NOMO-1 treated with dmso at 0.1 percent for 144 hours (cell line): ENCODE measurements around the gene RBM17.
A peak's percentile ranks its signal among the peaks of the same experiment; 100 is the strongest.
"Not testable (repeated sequence)": the region's sequence is repeated elsewhere in the genome, so short reads cannot be mapped to it uniquely, and the experiment has no call there.

Experiments used
- DNase-seq: peaks from one replicate; lab custom pipeline; 2025; ENCODE audit not compliant: unreplicated experiment; lab: John Stamatoyannopoulos, UW

RBM17 gene

GRCh38 chr10:6077071-6077675, 11.7 kb upstream of the RBM17 start:
- DNase-seq = no peak

- DNase-seq = no peak
These were observed 9.8 kb upstream of the RBM17 start for GRCh38 chr10:6079044-6079443.

- DNase-seq = no peak
These were observed 8.3 kb upstream of the RBM17 start for GRCh38 chr10:6080417-6080973.

GRCh38 chr10:6082496-6083395, 6.1 kb upstream of the RBM17 start:
- no peak for DNase-seq

- DNase-seq = no peak
These were observed 5.0 kb upstream of the RBM17 start for GRCh38 chr10:6083523-6084475.

- peak; percentile 83 for DNase-seq
These were observed 2.2 kb upstream of the RBM17 start for GRCh38 chr10:6086375-6087233.

- DNase-seq = peak; percentile 2
These were observed 743 bp downstream of the RBM17 start for GRCh38 chr10:6089334-6090219.

- DNase-seq = no peak
These were observed 2.8 kb downstream of the RBM17 start for GRCh38 chr10:6091630-6092029.

GRCh38 chr10:6092731-6093130, 3.9 kb downstream of the RBM17 start:
- DNase-seq = no peak

- no peak for DNase-seq
These were observed 7.2 kb downstream of the RBM17 start for GRCh38 chr10:6095810-6096570.

- no peak for DNase-seq
These were observed 8.2 kb downstream of the RBM17 start for GRCh38 chr10:6097063-6097462.

GRCh38 chr10:6098156-6098555, 9.3 kb downstream of the RBM17 start:
- no peak for DNase-seq

GRCh38 chr10:6100370-6100769, 11.5 kb downstream of the RBM17 start:
- DNase-seq = no peak

GRCh38 chr10:6101181-6101580, 12.3 kb downstream of the RBM17 start:
- no peak for DNase-seq

- DNase-seq = no peak
These were observed 13.3 kb downstream of the RBM17 start for GRCh38 chr10:6102128-6102527.

- DNase-seq = no peak
These were observed 14.8 kb downstream of the RBM17 start for GRCh38 chr10:6103591-6103990.

GRCh38 chr10:6107616-6108015, 18.8 kb downstream of the RBM17 start:
- not testable (repeated sequence) for DNase-seq

GRCh38 chr10:6108072-6108471, 19.2 kb downstream of the RBM17 start:
- no peak for DNase-seq
